Left ventricle myocardium inferior (tissue), 1 donor: ENCODE data around the gene CYP4F8. TPM values are rescaled to one million over a fixed set of nuclear protein-coding genes. Genes with fewer than 3 reads are reported as not detected.

Experiments
- DNase-seq: peaks from one replicate; pipeline ENCODE4 v3.0.0-alpha.2; 2020
- H3K27ac ChIP-seq: fragments of 200-600 bp; replicated peaks from 2 replicates; pipeline ENCODE4 v1.8.0; 2021
- H3K27me3 ChIP-seq: fragments of 200-600 bp; 2 replicates; pipeline ENCODE4 v1.8.0; 2021; ENCODE audit warnings: low read depth
- H3K36me3 ChIP-seq: fragments of 200-600 bp; 2 replicates; pipeline ENCODE4 v1.8.0; 2021
- H3K4me1 ChIP-seq: fragments of 200-600 bp; 2 replicates; pipeline ENCODE4 v1.8.0; 2021
- H3K4me3 ChIP-seq: fragments of 200-600 bp; 2 replicates; pipeline ENCODE4 v1.8.0; 2021; ENCODE audit warnings: mild to moderate bottlenecking, moderate library complexity
- H3K9me3 ChIP-seq: fragments of 200-600 bp; replicated peaks from 2 replicates; pipeline ENCODE4 v1.8.0; 2021
- CTCF ChIP-seq: fragments of 200-600 bp; IDR thresholded peaks from 2 replicates; pipeline ENCODE4 v1.8.0; 2021; ENCODE audit warnings: antibody characterized with exemption, mild to moderate bottlenecking, borderline replicate concordance
- intact Hi-C: fragments of 100-400 bp; cut with micrococcal nuclease; formaldehyde crosslinking; loops from one replicate; pipeline ENCODE4 v1.11.0; 2022
- total RNA-seq: library from RNA; stranded (reverse); fragmentation: NEBNext Ultra II Directional; extraction: Animal tissue kit (Norgen Biotek cat#: 25700); gene quantifications from one replicate; pipeline ENCODE4 v1.2.1, GENCODE V29; 2021
- donor health status: DM: no; HTN: yes; CAD: no; lungs with severe emphysema.

Gene CYP4F8
- total RNA-seq, 1 donor from 2014 or later: not detected

- DNase-seq: no peak
- peaks cover 72% of the 10 kb centered on the region for H3K27me3 ChIP-seq
- no peak for TF ChIP-seq CTCF
- H3K9me3 ChIP-seq: peaks cover 5% of the 10 kb centered on the region
- H3K4me3 ChIP-seq: no peak overlapping the region
- H3K27ac ChIP-seq: no peak overlapping the region
- no peaks in the 10 kb centered on the region for H3K36me3 ChIP-seq
- intact Hi-C loops: no loop called here
- no peaks in the 10 kb centered on the region for H3K4me1 ChIP-seq
These were observed 3.3 kb downstream of the CYP4F8 start for GRCh38 chr19:15618321-15618720.

GRCh38 chr19:15621801-15622200 lies 6.8 kb downstream of the CYP4F8 start:
- no peak overlapping the region for H3K27ac ChIP-seq
- H3K9me3 ChIP-seq: peaks cover 5% of the 10 kb centered on the region
- DNase-seq: no peak
- intact Hi-C loops: no loop called here
- no peaks in the 10 kb centered on the region for H3K4me1 ChIP-seq
- peaks cover 68% of the 10 kb centered on the region for H3K27me3 ChIP-seq
- no peak overlapping the region for H3K4me3 ChIP-seq
- no peak for TF ChIP-seq CTCF
- H3K36me3 ChIP-seq: no peaks in the 10 kb centered on the region

- no peaks in the 10 kb centered on the region for H3K36me3 ChIP-seq
- no peak overlapping the region for H3K27ac ChIP-seq
- H3K4me1 ChIP-seq: no peaks in the 10 kb centered on the region
- H3K9me3 ChIP-seq: peaks cover 5% of the 10 kb centered on the region
- no peak for TF ChIP-seq CTCF
- no peak for DNase-seq
- peaks cover 65% of the 10 kb centered on the region for H3K27me3 ChIP-seq
- H3K4me3 ChIP-seq: no peak overlapping the region
- intact Hi-C loops: no loop called here
These were observed 8.0 kb downstream of the CYP4F8 start for GRCh38 chr19:15622991-15623390.

- intact Hi-C loops: no loop called here
- H3K27me3 ChIP-seq: peaks cover 65% of the 10 kb centered on the region
- H3K4me3 ChIP-seq: no peak overlapping the region
- H3K27ac ChIP-seq: no peak overlapping the region
- H3K4me1 ChIP-seq: no peaks in the 10 kb centered on the region
- no peak for DNase-seq
- H3K9me3 ChIP-seq: peaks cover 5% of the 10 kb centered on the region
- no peaks in the 10 kb centered on the region for H3K36me3 ChIP-seq
- TF ChIP-seq CTCF: no peak
These were observed 8.8 kb downstream of the CYP4F8 start for GRCh38 chr19:15623711-15624318.

GRCh38 chr19:15628236-15629002 lies 13.4 kb downstream of the CYP4F8 start:
- Histone ChIP-seq H3K4me3 (no peak overlapping the region), H3K27me3 (peaks cover 70% of the 10 kb centered on the region)
- TF ChIP-seq CTCF: no peak

More at GRCh38 chr19:15628236-15629002, 13.4 kb downstream of the CYP4F8 start:
- intact Hi-C loops: no loop called here
- Histone ChIP-seq H3K27ac (no peak overlapping the region), H3K9me3 (no peaks in the 10 kb centered on the region), H3K36me3 (no peaks in the 10 kb centered on the region), H3K4me1 (no peaks in the 10 kb centered on the region)
- DNase-seq: no peak
